Measurements from ENCODE around the gene MEGF11. TPM values are rescaled to one million over a fixed set of nuclear protein-coding genes. Genes with fewer than 3 reads are reported as not detected.

MEGF11 gene
- total RNA-seq, 1 experiment from 2014 or later: 2.3 TPM

- Histone ChIP-seq H3K27me3 (ENCODE audit: insufficient read depth, low read length) (no peaks in the 10 kb centered on the region), H3K27ac (ENCODE audit: low read depth, low read length) (no peak overlapping the region), H3K4me3 (replicated peaks in 1 of 2; ENCODE audit: low read depth in 1 of 2, low read length in 2 of 2) (no peak overlapping the region), H3K9ac (ENCODE audit: low read length) (no peak overlapping the region), H3K36me3 (ENCODE audit: control insufficient read depth in 1 of 2, insufficient read depth in 2 of 2, low read length in 2 of 2) (no peaks in the 10 kb centered on the region), H4K20me1 (ENCODE audit: insufficient read depth) (no peaks in the 10 kb centered on the region), H3K79me2 (ENCODE audit: insufficient read depth, low read length) (no peaks in the 10 kb centered on the region), H3K4me1 (ENCODE audit: control insufficient read depth in 1 of 2, insufficient read depth in 2 of 2, low read length in 2 of 2) (peaks cover 3 to 8% of the 10 kb centered on the region in 2 experiments; a peak in 2 of 4 replicates), H3K9me3 (ENCODE audit: control insufficient read depth in 1 of 2, insufficient read depth in 1 of 2, low read depth in 1 of 2, low read length in 2 of 2) (no peaks in the 10 kb centered on the region), H3K4me2 (ENCODE audit: low read length) (no peak overlapping the region), H2AFZ (ENCODE audit: low read depth, low read length, poor library complexity, severe bottlenecking) (no peak overlapping the region), H3K9me2 (ENCODE audit: insufficient read depth) (no peaks in the 10 kb centered on the region)
- peak; percentile 38; the same call in 1 of the 2 replicates for ATAC-seq
- BruUV-seq (replicated peaks): no TSS peak
- intact Hi-C loops (cut with micrococcal nuclease): no loop called here
- ChIA-PET POLR2A (no interaction called here), RAD21 (ENCODE audit: low non-redundant PET in 1 of 2, low total read pairs in 2 of 2, uncharacterized antibody in 2 of 2, unreplicated experiment in 2 of 2) (no interaction called here), CTCF (interaction anchor here (1.2 to 1.4 kb wide), 2 partner anchors 10 to 14 kb away, joined by 3 to 4 read pairs; no protein-coding TSS in a partner anchor)
- no peak for DNase-seq (ENCODE audit: low read depth, low spot score)
- TF ChIP-seq EZH2 (IDR thresholded peaks at IDR 0.05): no peak
- no peak for TF ChIP-seq SP1 (IDR thresholded peaks at IDR 0.05; ENCODE audit: low read depth)
- TF ChIP-seq FOSL1 (IDR thresholded peaks at IDR 0.05; ENCODE audit: low read depth): no peak
- TF ChIP-seq ZNF274 (IDR thresholded peaks at IDR 0.05; ENCODE audit: low read depth, low read length): no peak
- TF ChIP-seq RAD21 (IDR thresholded peaks at IDR 0.05; ENCODE audit: low read depth): no peak
- TF ChIP-seq POLR2A (IDR thresholded peaks at IDR 0.05; ENCODE audit: borderline replicate concordance, extremely low read depth, insufficient read depth, insufficient read length): no peak
- no peak for TF ChIP-seq TCF7L2 (IDR thresholded peaks at IDR 0.05; ENCODE audit: borderline replicate concordance, extremely low read depth, insufficient read depth, insufficient read length)
- TF ChIP-seq ELF1 (IDR thresholded peaks at IDR 0.05; ENCODE audit: borderline replicate concordance, low read depth): no peak
- TF ChIP-seq REST (IDR thresholded peaks at IDR 0.05; ENCODE audit: low read depth): no peak
- no peak for TF ChIP-seq ATF3 (IDR thresholded peaks at IDR 0.05)
- TF ChIP-seq YY1 (IDR thresholded peaks at IDR 0.05; ENCODE audit: extremely low read depth, insufficient replicate concordance, low read depth, low read length): no peak
- TF ChIP-seq CTCF (IDR thresholded peaks at IDR 0.05 in 2 of 3, conservative IDR thresholded peaks at IDR 0.05 in 1 of 3; ENCODE audit: borderline replicate concordance in 1 of 3, insufficient read depth in 1 of 3, low read depth in 2 of 3, low read length in 2 of 3): no peak
- TF ChIP-seq ZFX (IDR thresholded peaks at IDR 0.05): no peak
- TF ChIP-seq POLR2AphosphoS5 (IDR thresholded peaks at IDR 0.05; ENCODE audit: low read depth, low read length): no peak
- TF ChIP-seq SRF (IDR thresholded peaks at IDR 0.05; ENCODE audit: low read depth): no peak
Measured at GRCh38 chr15:66071160-66071920, 182.2 kb downstream of the MEGF11 start.
